ENCODE results near the gene TBC1D22A.
A peak's percentile ranks its signal among the peaks of the same experiment; 100 is the strongest.

The TBC1D22A gene

DNA sequence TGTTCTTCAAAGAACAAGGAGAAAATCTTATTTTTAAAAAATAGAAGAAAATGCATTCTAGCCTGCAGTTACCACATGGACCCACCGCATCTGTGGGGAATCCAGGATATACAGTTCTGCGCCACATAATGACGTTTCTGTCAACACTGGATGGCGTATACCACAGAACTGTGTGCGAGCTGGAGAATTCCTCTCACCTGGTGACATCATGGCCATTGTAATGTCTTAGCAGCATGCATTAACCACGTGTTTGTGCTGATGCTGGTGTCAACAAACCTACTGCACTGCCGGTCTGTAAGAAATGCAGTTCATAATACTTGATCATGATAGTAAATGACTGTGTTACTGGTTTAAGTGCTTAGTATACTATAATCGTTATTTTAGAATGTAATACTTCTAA is 174.7 kb downstream of the TBC1D22A start:
- peak; percentile 9 for DNase-seq

DNA sequence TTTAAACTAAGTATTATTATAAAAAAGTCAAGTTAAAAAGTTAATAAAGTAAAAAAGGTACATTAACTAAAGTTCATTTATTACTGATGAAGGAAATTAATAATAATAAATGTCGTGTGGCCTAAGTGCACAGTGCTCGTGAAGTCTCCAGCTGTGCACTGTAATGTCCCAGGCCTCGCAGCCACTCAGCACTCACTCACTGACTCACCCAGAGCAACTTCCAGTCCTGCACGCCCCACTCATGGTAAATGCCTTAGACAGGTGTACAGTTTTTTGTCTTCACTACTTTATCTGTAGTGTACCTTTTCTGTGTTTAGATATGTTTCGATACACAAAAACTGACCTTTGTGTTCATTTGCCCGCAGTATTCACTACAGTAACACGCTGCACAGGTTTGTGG is 175.5 kb downstream of the TBC1D22A start:
- DNase-seq = no peak

DNA sequence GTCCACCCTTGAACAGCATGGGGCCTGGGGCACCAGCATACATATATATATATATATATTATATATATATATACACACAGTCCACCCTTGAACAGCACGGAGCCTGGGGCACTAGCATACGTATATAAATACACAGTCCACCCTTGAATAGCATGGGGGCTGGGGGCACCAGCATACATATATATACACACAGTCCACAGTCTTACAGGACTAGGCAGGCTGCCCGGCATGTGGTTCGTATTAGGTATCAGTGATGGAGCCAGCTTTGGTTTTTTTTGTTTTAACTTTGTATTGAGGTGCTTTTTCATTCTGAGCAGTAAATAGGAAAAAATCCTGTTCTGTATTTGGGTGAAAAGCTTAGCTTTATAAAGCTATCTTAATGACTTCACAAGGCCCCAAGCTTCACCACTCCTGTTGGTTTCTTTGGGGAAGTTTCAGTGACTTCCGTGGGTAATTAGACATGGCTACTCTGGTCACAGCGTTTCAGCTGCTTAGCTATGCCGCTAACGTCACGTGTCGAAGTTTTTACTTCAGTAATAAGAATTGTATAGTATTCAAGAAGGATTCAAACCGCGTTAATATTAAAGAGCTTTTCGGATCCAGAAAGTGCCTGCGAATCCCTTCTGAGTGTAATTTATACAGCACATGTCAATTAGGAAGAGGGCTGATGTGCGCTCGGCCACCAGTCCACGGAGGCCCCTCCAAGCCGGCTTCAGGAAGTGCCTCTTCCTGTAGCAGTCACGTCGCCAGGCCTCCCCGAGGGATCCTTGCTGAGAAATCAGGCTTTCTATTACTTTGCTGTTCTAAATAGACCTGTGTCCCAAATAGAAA is 179.7 kb downstream of the TBC1D22A start:
- DNase-seq = no peak

DNA sequence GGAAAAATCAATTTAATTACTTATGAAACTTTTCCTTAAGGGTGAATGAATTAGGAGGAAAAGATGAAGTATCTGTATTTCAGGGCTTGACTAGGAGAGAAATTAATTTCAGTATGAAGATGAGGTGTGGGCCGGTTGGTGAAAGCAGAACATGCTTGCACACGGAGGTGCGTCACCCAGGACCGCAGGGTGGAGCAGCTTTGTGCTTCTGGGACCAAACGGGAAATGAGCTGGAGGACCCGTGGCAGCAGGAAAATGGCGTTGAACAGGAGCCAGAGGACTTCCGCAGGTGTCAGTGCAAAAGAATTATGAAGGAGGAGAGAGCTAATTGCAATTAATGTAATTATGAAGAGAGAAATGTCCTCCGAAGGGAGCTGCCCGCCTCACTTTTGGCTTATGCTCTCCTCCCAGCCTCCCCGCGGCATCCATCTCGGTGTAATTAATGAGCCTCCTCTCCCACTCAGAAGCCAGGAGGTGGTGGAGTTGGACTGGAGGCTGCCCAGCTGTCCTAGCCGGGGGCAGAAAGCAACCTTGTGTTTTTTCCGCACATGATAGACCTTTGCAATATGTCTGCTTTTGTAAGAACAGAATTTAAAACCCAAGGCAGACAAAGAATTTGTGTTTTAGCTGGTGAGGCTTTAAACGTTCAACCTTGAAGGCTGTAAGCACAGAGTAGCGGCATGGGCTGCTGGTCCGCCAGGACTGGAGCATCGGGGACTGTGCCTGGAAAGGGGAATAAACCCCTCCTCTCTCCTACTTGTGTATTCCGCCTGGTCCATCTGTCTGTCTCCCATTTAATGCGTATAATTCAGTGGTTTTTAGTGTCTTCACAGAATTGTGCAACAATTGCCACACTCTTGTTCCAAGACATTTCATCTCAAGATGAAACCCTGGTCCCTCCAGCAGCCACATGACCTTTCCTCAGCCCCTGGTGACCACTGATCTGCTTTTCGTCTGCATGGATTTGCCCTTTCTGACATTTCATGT is 180.6 kb downstream of the TBC1D22A start:
- no peak for DNase-seq

DNA sequence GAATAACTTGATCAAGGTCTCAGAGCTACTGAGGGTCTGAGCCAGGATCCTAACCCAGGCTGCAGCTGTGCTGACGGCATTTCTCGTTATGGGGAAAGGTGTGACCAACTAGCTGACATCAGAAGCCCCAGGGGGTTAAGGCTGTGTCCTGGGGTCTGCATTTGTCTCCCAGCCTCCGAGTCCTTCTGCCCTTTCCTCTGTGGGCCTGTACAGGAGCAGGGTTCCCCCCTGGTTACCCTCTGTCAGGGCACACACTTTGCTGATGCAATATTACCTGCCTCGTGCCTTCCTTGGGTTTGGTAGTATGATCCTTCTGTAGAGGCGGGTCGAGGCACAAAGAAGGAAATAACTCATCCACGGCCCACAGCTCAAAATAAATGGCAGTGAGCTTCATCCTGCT is 183.0 kb downstream of the TBC1D22A start:
- DNase-seq = no peak

DNA sequence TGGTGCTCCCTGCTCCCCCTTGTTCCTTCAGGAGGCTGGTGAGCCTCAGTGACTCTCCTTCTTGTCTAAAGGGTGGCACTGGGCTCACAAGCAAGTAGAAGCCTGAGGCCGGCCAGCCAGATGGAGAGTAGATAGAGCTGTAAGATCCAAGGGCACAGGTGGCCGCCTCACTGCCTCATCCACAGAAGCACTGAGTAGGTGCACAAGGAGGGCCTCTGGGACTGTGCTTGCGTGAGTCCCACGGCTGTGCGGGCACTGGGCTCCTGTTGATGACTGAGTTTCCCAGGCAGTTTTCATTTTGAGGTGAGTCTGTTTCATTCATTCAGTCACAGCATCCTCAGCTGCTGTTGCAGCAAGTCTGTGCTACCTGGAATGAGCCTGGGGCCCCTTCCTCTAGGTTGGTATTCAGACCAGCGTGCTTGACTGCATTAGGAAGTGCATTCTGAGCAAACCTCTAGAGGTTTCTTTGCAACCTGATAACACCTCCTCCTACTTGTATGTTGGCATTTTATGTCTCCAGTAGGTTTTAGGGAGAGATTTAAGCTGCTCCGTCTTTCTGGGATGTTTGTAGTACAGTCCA is 184.0 kb downstream of the TBC1D22A start:
- no peak for DNase-seq

DNA sequence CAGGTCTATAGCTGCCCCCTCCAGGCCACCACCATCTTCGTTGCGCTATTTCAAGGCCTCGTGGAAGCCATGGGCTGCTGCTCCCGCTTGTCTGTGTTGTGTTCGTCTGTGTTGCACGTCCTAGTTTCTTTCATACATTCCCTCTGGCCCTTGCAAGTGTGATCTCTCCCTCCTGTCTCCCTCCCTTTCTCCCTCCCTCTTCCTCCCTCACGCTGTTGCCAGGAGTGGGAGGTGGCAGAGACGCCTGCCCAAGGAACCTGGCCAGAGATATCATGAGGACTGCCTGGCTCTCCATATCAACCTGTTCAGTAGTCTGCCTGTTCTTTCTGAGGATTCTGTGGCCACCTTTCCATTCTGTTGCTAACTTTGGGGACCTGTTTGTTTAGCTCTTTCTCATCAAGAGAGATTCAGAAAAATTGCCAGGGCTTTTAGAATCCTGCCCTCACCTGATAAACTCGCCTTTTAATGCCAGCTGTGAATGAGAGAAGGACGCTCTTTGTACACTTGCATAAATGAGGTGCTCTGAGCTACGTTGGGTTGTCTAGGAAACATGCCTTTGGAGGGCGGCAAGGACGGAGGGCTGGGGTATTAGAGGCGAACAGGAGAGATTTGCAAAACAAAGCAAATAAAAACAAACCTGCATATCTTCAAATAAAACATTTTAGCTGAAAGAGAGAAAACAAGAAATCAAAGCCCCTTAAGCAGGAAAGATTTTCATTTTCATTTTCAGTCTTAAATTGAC is 185.2 kb downstream of the TBC1D22A start:
- no peak for DNase-seq

DNA sequence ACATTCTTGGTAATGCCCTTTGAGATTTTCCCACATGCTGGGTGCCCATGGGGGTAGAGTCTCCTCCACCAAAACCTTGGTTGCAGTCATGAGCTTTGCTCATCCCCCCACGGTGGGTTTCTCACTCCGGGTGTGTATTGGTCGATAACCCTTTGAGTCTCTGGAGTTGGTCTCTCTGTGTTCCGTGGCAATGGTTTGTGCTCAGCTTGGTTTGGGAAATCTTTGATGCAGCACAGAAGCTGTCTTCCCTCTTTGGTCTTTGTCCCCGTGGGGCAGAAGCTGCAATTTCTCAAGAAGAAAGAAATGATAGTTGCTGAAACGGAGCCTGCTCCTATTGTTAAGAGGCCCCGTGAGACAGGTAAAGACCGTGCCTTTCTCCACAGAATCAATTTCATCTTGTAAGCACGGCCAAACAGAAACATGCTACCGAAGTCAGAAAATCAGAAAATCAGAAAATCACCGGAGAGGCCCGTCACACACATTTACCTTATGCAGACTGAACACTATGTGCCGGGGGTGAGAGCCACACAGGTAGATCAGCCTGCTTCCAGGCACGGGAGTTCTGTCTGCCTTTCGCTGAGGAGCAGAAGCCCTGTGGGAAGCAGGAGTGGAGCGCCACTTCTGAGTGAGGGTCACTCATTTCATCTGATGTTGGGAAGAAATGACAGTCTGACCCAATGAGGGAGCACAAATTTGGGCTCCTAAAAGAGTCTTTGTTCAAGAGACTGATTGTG is 186.1 kb downstream of the TBC1D22A start:
- DNase-seq = no peak

DNA sequence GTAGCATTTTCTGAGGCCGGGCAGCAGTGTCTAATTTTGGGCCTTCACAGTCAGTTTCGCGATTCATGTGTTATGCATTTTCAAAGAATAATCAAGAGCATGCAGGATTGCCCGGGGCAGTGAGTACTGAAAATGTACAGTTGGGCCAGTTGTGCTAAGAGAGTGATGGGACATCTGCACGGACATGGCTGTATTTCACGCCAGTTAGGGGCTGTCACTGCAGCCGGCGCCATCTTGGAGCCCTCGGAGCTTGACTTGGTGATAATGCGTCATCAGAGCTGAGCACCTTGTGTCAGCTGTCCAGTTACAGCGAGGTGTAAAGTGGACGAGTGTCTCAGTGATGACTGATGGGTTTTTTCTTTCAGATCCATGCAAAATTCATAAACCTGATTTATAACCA is 188.9 kb downstream of the TBC1D22A start:
- DNase-seq = no peak

DNA sequence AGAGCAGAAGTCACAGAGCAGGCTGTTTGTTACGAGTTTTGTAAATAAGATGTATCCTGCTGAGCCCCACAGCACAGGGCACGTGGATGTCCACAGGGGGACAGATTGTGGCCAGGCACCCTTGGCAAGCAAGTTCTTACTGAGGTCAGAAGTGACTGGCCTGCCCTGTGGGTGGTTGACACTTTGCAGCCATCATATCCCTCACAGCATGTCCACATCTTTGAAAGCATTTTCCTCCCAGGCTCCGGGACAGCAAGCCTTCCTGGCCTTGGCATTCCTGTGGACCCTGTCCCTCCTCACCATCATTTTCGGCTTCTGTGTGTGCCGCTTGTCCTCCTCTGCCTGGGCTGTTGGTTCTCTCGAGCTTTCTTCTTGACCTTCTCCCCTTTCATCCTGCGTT is 189.5 kb downstream of the TBC1D22A start:
- DNase-seq = no peak

DNA sequence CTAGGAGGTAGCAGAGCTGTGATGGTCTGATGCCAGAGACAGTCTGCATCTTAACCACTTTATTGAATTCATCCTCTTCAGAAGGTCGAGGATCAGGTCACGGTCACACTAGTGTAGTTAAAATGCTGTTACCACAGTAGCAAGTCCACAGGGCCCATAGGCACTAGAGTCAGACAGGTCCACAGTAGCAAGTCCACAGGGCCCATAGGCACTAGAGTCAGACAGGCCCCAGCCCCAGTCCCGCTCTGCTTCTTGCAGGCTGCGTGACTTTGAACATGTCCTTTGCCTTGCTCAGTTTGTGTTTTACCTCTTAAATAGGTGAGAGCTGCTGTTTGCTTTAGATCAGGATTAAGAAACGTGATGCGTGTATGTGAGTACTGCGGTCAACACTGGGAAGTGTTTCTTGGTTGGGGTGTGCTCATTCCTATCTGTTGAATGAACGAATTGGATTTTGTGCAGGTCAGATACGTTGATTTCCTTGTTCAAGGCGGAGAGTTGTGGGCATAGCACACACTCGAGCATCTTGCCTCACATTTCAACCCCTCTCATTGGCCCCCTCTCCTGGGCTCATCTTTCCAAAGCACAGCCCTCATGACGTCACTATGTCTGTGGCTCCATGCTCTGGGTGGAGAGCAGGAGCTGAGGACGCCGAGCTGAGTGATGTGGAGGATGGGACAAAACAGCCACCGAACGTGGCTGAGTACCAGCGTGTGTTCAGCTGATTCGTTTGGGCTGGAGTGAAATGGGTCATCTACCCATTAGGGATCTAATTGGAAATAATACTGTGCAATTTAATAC is 191.7 kb downstream of the TBC1D22A start:
- DNase-seq = no peak

DNA sequence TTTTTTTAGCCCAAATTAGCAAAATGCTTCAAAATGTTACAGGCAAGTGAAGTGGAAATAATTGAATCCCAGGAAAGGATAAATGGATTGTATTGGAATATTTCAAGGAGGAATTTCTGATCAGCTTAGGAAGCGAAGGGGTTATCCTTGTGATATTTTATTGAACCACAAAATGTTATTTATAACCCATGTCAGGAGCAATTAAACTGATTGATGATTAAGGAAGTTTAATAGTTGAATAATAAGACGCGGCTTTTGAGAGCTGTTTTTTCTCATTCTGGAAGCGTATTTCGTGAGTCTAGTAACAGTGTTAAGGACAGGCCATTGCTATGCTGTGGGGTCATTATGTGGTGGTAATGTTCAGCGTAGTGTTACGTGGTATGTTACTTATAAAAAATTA is 192.3 kb downstream of the TBC1D22A start:
- DNase-seq = no peak

DNA sequence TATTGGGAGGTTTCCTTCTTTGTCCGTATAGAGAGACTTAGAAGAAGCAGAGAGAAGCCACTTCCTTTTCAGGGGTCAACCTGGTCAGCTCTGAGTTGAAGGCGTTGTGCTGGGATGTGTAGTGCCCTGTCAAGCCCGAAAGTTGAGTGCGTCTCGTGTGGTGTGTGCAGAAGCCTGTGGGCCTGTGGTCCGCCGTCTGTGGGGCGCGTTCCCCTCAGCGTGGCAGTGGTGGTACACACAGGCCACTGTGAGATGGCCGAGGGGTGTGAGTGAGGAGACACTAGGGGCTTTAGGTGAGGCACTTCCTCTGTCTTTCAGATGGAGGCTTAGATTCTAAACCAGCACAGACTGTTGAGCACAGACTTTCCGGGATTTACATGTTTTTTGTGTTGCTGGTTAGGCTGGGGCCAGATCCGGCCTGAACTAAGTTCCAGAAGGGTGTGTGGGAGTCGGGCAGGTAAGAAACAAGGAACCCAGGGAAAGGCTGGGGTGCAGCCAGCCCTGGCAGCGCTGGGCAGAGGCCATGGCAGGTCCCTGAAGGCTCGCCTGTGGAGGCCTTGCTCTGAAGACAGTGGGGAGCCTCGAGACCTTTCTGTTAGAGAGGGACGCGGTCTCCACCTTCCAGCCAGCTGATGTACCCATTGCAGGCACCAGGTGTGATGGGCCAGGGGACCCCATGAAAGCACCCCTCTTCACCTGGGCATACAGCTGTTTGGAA is 194.2 kb downstream of the TBC1D22A start:
- DNase-seq = no peak

DNA sequence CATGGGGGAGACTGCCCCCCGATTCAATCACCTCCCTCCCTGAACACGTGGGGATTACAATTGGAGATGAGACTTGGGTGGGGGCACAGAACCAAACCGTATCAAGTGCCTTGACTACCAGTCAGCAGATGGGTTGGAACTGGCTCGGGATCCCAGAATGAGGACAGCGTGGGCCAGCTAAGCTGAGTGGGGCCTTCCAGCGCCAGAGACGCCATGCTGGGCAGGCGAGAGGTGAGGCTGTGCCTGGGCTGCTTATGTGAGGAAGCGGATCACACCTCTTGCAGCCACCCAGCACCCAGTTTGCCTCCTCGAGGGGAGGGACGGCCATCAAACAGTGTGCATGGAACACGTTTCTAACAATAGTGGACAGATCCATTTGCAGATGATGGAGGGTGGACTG is 195.1 kb downstream of the TBC1D22A start:
- no peak for DNase-seq

DNA sequence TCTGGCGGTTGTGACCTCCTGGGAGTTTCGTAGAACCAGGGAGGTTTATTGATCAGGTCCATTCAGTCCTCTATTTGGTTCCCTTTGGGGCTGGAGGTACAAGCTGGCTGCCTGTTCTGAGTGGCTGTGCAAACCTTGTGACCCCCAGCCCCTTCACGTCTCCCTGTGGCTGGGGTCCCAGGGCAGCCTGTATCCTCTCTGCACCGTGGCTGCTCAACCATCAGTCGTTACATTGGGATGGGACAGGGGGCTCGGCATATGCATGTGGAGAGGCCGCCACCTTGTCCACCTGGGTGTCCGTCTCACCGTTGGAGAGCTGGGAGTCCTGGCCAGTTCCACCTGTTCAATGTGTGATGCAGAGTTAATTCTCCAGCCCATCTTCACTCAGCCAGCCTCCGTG is 195.7 kb downstream of the TBC1D22A start:
- no peak for DNase-seq

DNA sequence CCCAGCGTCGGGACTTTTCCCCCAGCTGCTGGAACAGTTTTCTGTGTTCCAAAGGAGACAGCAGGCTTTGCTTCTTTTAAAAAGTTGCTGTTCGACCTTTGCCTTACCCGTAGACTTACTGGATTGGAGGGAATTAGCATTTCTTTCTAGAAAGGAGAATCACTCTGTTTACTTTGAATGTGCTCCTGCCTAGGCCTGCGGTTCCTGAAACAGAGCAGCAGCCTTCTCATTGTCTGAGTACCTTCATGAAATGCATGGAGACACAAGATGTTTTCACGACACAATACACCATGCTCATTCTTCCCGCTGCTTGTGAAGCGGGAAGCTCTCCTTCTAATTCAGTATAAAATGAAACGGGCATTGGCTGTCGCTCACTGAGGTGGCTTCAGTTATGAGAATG is 196.2 kb downstream of the TBC1D22A start:
- no peak for DNase-seq

DNA sequence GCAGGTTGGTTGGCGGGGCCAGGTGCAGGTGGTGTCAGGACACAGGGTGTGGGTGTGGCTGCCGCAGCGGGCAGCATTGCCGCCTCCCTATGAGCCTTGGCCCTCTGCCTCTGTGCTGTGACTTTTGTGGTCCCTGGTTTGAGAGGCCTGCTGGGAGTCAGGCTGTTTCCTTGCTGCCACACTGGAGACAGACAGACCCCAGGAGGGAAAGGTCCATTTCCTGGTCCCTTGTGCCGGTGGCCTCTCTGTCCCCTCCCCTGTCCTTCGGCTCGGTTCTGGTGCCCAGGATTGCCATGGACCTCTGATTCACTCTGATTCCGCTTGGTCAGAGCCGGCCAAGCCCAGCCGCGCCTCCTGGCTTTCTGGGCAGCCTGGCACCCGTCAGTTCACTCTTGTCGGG is 196.9 kb downstream of the TBC1D22A start:
- DNase-seq = no peak

DNA sequence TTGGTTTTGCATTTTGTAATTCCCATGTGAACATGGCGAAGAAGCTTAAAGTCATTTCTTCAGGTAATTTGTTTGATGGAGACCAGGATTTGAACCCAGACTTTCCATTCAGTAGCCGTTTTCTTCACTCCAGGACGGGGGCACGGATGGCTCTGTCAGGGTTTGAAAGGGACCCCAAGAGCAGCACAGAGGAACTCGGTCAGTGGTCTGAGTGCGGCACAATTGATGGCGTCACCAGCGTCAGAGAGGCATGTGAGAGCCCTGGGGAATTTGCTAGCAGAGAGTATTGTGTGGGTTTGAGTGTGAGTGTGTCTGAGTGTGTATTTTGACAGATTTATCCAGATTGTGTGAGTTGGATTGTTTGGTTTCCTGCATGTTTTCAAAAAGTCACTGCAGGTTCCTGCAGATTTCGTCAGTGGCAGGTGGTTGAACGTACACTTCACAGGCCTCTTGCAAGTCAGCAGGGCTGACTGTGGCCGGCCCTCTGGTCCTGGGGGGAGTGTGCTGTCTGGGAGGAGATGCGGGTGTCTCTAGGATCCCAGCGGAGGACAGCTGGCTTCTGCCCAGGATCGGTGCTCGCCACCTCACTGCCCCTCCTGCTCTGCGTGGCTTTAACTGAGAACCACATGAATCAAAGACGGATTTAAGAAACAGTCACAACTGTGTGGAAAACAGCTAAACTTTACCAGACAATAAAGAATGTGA is 199.3 kb downstream of the TBC1D22A start:
- DNase-seq = no peak

DNA sequence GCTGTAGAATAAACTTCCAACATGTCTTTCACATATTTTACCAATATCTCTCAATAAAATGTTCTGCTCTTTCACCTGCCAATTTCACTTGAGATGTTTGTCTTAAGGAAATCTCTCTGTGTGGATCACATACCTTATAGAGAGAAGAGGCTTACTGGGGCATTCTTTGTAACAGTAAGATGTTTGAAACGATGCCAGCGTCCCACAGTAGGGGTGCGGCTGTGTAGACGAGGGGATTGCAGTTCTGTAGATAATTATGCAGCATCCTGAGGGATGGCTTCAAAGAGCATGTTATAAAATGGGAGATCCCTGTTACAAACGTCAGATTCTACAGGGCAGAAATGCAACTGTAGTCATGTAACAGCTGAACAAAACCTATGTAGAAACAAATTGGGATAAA is 200.0 kb downstream of the TBC1D22A start:
- DNase-seq = no peak

All from activated CD4-positive, alpha-beta T cell treated with anti-CD3 and anti-CD28 coated beads, Interleukin-10, Interleukin-2, amounts not matched to agents 100 ng/mL and 50 ng/mL, durations not matched to agents 16 hours and 8 hours (primary cell).